GM18520 (cell line): ENCODE data around the gene GMEB2.
"Not testable (repeated sequence)": the region's sequence is repeated elsewhere in the genome, so short reads cannot be mapped to it uniquely, and the experiment has no call there.

Source experiments
- ATAC-seq: cut with Tn5 transposase; IDR thresholded peaks from one replicate; pipeline ENCODE4 v1.9.1; 2021; ENCODE audit not compliant: unreplicated experiment

The GMEB2 gene

DNA sequence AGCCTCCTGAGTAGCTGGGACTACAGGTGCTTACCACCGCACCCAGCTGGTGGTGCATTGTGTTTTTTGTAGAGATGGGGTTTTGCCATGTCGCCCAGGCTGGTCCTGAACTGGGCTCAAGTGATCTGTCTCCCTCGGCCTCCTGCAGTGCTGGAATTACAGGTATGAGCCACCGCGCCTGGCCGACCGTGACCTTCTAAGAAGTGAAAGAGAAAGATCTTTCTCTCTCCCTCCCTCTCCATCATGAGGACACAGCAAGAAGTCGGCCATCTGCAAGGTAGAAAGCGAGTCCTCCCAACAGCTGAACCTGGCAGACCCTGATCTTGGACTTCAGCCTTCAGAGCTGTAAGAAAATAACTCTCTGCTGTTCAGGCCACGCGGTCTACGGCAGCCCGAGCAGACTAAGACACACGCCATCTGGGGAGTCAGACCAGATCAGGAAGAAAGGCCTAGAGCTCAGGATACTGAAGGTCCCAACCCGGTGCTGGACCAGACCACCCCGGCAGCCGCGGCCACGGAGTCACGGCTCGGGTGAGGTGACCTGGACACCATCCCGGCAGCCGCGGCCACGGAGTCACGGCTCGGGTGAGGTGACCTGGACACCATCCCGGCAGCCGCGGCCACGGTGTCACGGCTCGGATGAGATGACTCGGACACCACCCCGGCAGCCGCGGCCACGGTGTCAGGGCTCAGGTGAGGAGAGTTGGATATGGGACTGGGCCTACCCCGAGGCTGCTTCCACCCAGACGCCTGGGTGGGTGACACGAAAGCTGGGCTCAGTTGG, 9.6 kb downstream of the GMEB2 start:
- ATAC-seq = no peak

DNA sequence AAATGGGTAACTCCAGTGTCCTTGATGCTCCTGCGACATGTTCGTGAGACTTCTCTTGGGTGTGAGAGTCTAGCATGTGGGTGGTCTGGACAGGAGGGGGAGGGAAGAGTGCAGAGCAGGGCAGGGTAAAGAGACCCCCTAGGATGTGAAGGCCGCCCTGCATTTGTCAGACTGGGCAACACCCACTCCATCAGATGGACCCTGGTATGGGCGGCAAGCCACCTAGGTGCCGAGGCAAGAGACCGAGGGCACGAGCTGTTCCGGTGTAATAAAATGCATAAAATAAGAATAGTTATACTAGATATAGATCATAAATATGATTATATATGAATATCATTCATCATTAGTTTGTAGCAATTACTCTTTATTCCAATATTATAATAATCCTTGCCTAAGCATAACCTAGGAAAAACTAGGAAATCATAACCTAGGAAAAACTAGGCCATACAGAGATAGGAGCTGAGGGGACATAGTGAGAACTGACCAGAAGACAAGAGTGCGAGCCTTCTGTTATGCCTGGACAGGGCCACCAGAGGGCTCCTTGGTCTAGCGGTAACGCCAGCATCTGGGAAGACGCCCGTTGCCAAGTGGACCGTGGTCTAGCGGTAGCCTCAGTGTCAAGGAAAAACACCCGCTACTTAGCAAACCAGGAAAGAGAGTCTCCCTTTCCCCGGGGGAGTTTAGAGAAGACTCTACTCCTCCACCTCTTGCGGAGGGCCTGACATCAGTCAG, 12.9 kb downstream of the GMEB2 start:
- ATAC-seq = not testable (repeated sequence)

DNA sequence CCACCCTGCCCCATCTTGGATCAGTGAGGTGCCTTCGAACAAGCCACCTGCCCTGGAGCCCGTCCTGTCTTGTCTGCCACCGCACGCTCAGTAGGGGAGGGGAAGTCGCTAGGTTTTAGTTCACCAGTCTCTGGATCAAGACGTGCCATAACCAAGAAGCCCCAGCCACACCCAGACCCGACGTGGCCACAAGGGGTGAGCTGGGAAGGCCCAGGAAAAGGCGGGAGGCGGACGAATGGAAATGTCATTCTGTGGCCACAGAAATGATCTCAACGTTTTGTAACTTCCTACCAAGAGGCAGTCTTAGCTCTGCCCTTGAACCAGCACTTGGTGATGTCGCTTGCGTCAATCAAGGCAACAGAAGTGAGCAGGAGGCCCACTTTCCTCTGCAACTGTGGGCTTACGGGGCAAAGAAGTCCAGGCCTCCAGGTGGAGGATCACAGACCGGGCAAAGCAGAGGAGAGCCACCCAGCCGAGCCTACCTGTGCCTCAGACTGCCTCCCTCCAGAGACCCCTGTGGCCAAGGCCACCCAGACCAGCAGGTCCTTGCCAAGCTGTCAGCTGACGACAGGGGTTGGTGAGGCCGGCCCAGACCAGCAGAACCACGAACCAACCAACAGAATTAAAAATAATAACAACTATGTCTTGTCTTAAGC, 14.5 kb downstream of the GMEB2 start:
- ATAC-seq = no peak

DNA sequence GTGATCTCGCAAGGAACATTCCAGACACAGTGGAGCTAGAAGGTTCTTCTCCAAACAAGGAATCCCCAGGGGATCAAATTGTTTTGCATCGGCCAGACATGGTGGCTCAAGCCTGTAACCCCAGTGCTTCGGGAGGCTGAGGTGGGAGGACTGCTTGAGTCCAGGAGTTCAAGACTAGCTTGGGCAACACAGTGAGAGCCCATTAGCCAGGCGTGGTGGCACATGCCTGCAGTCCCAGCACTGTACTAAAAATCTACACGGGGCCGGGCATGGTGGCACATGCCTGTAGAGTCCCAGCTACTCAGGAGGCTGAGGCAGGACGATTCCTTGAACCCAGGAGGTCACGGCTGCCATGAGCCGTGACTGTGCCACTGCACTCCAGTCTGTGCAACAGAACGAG, 15.3 kb downstream of the GMEB2 start:
- ATAC-seq = no peak

DNA sequence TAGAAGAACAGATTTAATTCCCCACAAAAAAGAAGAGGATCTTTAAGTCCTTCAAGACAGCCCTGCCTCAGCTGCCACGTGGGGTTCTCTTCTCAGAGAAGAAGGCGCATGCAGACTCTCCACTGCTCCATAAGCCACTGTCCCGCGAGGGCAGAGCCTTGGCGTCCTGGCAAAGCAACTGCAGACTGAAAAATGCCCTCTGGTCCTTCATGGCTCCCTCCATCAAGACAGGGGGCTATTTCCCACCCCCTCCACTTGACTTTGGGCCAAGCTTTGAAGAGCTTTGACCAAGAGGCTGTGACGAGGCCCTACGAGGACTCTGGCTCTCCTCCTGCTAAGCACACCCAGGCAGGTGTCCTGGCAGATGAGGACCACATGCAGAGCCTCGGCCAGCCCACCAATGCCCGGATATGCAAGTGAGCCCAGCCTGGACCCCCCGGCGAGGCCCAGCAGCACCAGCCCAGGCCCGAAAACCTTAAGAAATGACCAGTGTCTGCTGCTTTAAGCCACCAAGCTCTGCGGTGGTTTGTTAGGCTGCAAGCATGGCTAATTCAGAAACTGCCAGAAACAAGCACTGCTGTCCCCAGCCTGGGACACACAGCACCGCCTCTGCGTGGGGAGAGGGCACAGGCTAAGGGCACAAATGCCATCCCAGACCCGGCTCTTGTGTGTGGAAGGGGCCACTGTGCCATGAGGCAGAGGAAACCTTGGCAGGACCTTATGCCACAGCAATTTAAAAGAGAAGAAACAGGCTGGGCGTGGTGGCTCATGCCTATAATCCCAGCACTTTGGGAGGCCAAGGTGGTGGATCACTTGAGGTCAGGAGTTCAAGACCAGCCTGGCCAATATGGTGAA, 16.1 kb downstream of the GMEB2 start:
- ATAC-seq = no peak

DNA sequence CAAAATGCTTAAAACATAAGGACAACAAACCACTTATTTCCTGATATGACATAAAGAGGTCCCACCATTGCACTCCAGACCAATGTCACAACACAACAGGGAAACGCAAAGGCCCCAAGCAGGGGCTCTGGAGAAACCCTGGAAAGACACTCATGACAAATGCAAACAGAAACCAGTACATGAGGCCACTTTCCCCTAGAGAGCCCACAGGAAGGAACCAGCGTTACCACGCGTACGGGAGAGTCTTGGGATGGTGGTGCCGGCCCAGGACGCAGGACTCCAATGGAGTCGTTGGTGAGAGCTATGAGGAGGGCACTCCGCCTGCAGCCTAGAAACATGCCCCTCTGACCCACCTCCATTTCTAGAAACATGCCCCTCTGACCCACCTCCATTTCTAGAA, 20.2 kb downstream of the GMEB2 start:
- ATAC-seq = no peak

DNA sequence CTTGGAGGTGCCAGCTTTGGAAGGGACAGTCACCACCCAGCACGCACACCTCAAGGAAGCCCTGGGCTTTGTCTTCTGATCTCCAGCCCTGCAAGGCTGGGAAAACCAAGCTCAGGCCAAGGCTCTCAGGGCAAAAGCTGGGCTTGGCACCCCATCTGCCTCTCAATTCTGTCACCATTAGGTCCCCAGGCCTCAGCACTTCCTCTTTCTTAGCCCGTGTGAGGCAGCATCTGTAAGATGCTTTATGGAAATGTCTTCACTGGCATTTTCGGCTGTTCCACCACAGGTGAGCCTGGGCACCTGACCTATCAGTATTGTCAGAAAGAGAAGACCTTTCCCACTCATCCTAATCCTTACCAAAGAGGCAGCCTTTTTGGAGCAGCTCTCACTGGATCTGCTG, 24.6 kb downstream of the GMEB2 start:
- no peak for ATAC-seq

DNA sequence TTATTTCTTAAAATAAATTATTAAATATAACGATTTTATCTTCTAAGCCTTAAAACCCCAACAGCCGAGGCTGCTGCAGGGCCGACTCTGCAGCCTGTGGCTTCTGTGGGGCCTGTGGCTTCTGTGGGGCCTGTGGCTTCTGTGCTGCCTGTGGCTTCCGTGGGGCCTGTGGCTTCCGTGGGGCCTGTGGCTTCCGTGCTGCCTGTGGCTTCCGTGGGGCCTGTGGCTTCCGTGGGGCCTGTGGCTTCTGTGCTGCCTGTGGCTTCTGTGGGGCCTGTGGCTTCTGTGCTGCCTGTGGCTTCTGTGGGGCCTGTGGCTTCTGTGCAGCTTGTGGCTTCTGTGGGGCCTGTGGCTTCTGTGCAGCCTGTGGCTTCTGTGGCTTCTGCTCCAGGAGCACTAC, 25.2 kb downstream of the GMEB2 start:
- not testable (repeated sequence) for ATAC-seq

DNA sequence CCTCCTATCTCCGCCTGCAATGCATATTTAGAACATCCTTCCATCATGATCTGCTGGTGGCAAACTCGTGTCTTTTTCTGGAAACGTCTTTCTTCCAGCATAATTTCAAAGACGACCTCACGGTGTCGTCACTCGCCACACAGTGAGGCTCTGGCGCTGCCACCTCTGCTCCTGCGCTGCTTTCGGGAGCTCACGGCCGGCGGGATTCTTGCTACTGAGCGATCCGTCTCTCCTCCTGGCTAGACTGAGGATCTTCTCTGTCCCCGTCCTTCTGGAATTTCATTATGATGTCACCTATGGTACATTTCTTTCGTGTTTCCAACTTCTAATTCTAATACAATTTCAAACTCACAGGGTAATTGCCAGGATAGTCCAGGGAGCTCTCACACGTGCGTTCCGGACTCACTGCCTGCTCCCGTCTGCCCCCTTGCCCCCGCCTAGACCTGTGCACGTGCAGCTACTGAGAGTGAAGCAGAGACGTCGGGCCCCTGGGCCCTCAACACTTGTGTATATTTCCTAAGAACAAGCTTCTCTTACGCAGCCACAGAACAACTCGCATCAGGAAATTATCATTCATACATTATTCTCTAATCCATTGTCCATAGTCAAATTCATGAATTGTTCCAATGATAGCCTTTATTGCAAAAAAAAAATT, 27.4 kb downstream of the GMEB2 start:
- no peak for ATAC-seq

DNA sequence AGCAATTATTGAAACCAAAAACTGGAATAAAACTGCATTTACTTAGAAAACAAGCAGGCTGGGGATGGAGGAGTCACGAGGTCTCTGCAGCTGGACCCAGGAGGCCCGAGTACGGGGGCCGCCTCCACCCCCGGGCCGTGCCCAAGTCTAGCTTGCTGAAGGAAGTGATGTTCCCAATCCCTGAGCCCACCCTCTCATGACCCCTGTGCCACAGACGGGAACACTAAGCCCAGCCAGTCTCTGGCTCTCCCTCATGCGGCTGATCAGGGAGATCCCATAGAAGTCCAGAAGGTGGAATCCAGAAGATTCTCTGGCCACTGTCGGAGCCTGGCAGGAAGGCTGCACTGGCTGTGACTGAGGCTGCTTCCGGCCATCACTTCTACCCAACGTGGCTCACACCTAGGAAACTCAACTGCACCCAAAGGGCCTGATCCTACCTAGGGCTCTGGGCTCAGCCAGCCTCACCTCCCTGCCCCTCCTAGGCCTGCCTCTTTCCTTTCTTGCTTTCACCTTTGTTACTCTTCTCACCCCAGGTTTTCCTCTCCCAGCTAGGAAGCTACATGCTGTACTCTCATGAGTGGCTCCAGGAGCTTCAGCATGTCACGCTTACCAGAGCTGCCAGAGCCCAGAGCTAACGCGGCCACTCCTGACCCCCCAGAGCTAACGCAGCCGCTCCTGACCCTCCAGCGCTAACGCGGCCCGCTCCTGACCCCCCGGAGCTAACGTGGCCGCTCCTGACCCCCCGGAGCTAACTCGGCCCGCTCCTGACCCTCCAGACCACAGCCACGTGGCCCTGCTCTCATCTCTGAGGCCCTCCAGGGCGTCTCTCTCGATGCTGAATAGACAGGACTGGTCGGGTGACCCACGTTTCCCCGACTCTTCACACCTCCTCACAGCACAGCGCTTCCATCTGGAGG, 28.2 kb downstream of the GMEB2 start:
- ATAC-seq = no peak

DNA sequence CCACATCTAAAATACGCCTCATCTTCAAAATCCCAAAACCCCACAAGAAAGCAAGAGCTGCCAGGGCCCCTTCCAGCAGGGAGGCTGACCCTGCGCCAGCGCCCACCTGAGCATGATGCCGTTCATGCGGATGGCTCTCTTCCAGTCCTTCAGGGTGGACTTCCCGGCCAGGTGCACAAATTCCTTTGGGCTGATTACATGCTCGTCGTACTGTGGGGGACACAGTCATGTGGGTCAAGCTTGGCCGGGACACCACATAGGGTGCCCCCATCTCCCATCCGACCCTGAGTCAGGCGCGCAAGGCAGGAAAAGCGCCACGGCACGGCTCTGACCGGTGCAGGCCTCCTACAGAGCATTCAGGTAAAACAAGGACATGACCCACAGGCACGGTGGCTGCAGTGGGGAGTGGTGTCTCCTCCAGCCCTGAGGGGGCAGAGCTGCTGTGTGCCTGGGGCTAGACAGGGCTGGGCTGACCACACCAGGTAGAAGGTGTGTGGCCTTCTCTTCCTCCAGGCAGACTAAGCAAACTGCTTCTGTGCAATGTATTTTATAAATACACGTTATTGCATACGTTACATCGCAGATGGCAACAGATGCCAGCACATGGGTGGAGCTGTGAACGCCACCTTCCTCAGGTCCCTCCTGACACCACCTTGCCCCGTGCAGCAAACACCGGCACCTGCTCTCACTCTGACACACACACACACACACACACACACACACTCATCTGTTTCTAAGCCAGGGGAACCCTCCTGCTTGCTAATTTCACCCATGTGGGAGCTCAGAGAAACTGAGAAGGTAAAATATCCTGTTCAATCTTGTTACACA, 29.0 kb downstream of the GMEB2 start:
- ATAC-seq = no peak

DNA sequence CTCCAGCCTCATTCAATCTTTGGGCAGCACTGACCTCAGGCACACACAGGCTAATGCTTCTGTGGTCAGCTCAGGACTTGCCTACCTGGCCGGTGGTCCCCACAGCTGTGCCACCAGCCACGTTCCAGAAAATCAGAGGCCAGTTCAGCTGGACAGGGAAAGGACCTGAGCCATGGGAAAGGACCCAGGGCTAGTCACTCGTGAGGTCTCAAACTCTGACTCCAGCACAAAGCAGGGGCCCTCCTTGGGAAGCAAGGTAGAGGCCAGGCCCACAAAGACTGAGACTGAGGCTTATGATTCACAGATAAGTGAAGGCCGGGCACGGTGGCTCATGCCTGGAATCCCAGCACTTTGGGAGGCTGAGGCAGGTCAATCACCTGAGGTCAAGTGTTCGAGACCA, 30.5 kb downstream of the GMEB2 start:
- no peak for ATAC-seq

DNA sequence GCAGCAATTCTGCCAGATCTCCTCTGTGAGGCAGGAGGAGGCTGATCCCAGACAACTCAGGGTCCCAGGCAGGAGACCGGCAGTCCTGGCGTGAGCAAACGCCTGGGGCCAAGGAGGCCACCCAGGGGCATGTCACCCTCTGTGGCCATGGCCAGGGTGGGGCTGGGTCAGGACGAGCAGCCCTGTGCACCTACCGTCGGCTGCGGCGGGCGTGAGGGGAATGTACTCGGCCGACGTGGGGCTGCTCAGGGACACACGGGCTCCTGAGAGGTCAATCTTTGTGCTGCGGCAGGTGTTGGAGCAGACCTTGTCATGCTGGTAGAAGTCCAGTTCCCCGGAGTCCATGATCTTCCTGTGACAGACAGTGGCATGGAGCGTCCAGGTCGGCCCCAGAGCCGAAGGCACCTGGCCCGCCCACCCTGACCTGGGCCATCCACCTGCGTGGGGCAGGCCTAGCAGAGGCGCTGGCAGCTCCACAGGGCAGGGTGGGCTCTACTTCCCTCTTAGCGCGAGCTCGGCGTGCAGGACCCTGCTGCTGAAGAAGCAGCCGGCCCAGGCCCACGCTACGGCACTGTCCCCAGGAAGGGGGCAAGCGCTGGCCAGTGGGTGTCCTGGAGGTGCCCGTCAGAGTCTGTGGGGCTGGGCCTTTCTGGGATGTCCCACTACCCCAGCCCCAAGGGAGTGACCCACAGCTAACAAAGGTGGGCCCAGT, 31.3 kb downstream of the GMEB2 start:
- no peak for ATAC-seq

DNA sequence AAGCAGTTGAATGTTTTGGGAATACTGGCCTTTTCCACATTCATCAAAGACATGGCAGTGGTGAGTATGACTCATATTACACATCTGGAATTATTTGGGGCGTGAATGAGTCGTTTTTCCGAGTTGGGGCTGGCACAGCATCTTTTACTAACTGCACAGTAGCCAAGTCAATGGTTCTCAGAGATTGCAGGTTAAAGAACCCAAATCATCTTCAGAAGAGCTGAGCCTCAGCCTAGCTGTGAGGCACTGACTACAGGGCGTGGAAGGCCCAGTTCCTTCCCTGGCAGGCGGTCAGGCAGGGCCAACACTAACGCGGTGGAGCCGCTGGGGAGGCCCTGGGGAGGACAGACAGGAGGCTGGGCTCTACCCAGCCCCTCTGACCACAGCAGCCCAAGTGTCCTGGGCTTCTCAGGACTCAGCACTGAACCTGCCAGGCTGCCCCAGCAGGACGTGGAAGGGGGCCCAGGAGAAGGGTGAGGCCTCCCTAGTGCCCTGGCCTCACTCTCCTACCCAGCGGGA, 32.8 kb downstream of the GMEB2 start:
- ATAC-seq = no peak

DNA sequence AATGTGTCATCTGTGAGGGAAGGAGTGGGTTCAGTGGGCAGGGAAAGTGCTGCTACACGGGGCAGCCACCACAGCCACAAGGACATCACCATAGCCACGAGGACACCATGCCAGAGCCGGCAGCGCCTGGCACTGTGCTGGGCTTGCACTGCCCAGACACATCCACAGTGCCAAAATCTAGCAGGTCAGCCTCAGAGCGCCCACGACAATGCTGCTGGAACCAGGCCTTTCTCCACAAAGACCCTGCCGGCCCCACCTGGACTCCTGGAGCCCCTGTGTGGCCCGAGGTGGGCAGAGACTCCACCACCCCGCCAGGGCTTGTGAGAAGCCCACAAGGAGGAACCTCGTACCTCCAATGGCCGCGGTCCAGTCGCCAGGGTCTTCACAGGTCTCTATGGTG, 34.2 kb downstream of the GMEB2 start:
- ATAC-seq = no peak

DNA sequence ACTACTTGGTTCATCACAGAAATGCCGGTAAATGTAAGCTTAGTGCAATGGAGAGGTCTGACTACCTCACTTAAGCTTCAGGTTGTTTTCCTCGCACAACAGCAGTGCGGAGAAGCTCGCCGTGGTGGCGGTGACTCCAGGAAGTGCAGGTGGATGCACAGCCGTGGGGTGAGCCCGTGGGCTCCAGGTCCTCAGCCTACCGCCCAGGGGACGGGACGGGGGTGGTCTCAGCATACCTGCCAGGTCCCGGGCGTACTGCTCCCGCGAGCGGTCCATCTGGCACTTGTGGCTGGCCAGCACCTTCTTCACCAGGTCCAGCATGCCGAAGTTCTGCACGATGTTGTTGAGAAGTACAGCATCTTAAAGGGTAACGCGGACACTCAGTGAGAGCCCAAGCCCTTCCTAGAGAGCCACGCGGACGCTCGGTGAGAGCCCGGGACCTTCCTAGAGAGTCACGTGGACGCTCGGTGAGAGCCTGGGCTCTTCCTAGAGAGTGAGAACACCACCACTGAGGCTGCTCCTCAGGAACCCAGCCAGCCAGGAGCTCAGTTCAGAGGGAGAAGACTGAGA, 35.0 kb downstream of the GMEB2 start:
- no peak for ATAC-seq

DNA sequence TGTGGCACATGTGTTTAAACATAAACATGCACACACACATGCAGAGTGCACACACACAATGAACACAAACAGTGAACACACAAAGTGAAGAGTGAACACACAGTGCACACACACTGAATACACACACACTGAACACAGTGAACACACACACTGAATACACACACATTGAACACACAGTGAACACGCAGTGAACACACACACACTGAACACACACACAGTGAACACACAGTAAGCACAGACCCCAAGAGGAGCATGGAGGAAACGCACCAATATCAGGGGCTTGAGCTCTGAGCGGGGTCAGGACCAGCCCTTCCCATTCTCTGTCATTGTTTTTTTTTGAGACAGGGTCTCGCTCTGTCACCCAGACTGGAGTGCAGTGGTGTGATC, 35.8 kb downstream of the GMEB2 start:
- no peak for ATAC-seq
